ENCODE results near the gene ZBBX. TPM values are rescaled to one million over a fixed set of nuclear protein-coding genes. Genes with fewer than 3 reads are reported as not detected.

ZBBX gene
- total RNA-seq, 4 donors from 2014 or later = not detected

DNA sequence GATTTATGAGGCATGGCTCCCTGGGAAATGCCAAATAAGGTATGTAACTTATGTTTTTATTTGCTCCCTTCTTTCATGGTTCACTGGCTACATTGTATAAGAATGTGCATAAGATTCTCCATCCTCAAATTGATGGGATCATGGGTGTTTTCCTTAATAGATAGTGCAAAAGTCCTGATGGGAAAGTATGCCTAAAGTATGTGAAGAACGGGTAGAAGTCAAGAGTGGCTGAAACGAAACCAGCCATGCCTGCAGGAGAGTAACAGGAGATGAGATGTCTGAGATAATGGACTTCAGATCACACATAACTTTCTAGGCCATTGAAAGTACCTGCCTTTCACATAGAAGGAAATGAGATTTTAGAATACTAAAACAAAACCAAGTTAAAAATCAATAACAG, 56.5 kb downstream of the ZBBX start:
- intact Hi-C loops (cut with DNase I; ENCODE audit: low total_unique reads) = no loop called here
- TF ChIP-seq POLR2A (IDR thresholded peaks at IDR 0.05) (no peak), CTCF (IDR thresholded peaks at IDR 0.05) (no peak)
- no peak for DNase-seq (ENCODE audit: low spot score in 2 of 2)
- 69 to 87% methylated on average over 2 of the region's 2 CpGs for WGBS, 2 donors
- no peak overlapping the region for H3K4me3 ChIP-seq (ENCODE audit: low read depth, poor library complexity, severe bottlenecking)

DNA sequence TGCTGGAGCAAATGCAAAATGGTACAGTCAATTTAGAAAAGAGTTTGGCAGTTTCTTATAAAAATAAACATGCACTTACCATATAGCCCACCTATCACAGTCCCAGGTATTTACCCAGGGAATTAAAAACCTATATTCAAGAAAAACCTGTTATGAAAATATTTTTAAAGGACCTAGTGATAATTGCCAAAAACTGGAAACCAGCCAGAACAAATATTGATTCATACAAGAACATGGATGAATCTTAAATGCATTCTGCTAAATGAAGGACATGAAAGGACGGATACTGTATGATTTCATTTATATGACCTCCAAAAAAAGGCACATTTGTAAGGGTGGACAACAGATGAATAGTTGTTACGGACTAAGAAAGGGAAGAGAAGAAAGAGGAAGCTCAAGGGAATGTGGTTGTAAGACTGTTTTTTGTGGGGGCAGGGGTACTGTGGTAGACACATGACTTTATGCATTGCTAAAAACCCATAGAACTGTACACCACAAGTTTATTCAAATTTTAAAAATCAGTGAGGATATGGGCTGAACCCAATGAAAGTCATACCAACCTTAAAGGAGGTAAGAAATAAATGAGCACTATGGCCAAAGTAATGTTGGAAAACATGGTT, 61.0 kb downstream of the ZBBX start:
- H3K4me3 ChIP-seq (ENCODE audit: low read depth, poor library complexity, severe bottlenecking) = no peak overlapping the region
- TF ChIP-seq CTCF (IDR thresholded peaks at IDR 0.05) (no peak), POLR2A (IDR thresholded peaks at IDR 0.05) (no peak)
- intact Hi-C loops (cut with DNase I; ENCODE audit: low total_unique reads) = no loop called here
- 66 to 69% methylated on average over 2 of the region's 2 CpGs for WGBS, 2 donors
- DNase-seq (ENCODE audit: low spot score in 2 of 2) = no peak

DNA sequence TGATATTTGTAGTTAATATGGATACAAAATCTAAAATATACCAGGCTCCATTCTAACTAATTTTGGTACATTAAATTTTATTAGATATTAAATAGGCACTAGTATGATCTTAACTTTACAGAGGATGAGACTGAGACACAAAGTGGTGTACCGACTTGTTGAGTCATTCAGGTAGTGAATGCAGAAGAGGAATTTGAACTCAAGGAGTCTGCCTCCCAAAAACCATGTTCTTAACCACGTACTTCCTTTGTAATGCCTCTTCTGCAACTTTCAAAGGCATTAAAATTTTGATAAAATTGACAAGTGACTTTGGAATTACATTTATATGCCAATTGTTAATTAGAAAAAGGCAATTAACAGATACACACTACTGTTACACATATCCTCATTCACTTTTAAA, 61.8 kb downstream of the ZBBX start:
- 64 to 69% methylated on average over 2 of the region's 2 CpGs for WGBS, 2 donors

GRCh38 chr3:167306319-167306718, 73.8 kb downstream of the ZBBX start:
- intact Hi-C loops (cut with DNase I; ENCODE audit: low total_unique reads) = no loop called here
- TF ChIP-seq CTCF (IDR thresholded peaks at IDR 0.05) (no peak), POLR2A (IDR thresholded peaks at IDR 0.05) (no peak)
- no peak overlapping the region for H3K4me3 ChIP-seq (ENCODE audit: low read depth, poor library complexity, severe bottlenecking)
- 37 to 41% methylated on average over 1 of the region's 1 CpG for WGBS, 2 donors
- DNase-seq (ENCODE audit: low spot score in 2 of 2) = no peak

More for the DNA sequence above, 61.8 kb downstream of the ZBBX start:
- no peak overlapping the region for H3K4me3 ChIP-seq (ENCODE audit: low read depth, poor library complexity, severe bottlenecking)
- intact Hi-C loops (cut with DNase I; ENCODE audit: low total_unique reads) = no loop called here
- TF ChIP-seq POLR2A (IDR thresholded peaks at IDR 0.05) (no peak), CTCF (IDR thresholded peaks at IDR 0.05) (no peak)
- DNase-seq (ENCODE audit: low spot score in 2 of 2) = no peak

GRCh38 chr3:167305340-167305890, 74.7 kb downstream of the ZBBX start:
- intact Hi-C loops (cut with DNase I; ENCODE audit: low total_unique reads) = no loop called here
- no peak for TF ChIP-seq POLR2A (IDR thresholded peaks at IDR 0.05)
- no peak for TF ChIP-seq CTCF (IDR thresholded peaks at IDR 0.05)
- WGBS, 2 donors = 0% methylated on average over 1 of the region's 1 CpG

GRCh38 chr3:167304077-167304476, 76.0 kb downstream of the ZBBX start:
- H3K4me3 ChIP-seq (ENCODE audit: low read depth, poor library complexity, severe bottlenecking) = no peak overlapping the region
- intact Hi-C loops (cut with DNase I; ENCODE audit: low total_unique reads) = no loop called here
- 64 to 73% methylated on average over 3 of the region's 3 CpGs for WGBS, 2 donors
- TF ChIP-seq POLR2A (IDR thresholded peaks at IDR 0.05) = no peak
- TF ChIP-seq CTCF (IDR thresholded peaks at IDR 0.05) = no peak
- no peak for DNase-seq (ENCODE audit: low spot score in 2 of 2)

More at GRCh38 chr3:167305340-167305890, 74.7 kb downstream of the ZBBX start:
- DNase-seq (ENCODE audit: low spot score in 2 of 2) = no peak
- H3K4me3 ChIP-seq (ENCODE audit: low read depth, poor library complexity, severe bottlenecking) = no peak overlapping the region
